Measurements from ENCODE around the gene IL4I1. TPM values are rescaled to one million over a fixed set of nuclear protein-coding genes. Genes with fewer than 3 reads are reported as not detected.

IL4I1 gene
- total and polyA plus RNA-seq, 11 donors: 0.27 to 21.6 (median 0.44) TPM; not detected in 4

DNA sequence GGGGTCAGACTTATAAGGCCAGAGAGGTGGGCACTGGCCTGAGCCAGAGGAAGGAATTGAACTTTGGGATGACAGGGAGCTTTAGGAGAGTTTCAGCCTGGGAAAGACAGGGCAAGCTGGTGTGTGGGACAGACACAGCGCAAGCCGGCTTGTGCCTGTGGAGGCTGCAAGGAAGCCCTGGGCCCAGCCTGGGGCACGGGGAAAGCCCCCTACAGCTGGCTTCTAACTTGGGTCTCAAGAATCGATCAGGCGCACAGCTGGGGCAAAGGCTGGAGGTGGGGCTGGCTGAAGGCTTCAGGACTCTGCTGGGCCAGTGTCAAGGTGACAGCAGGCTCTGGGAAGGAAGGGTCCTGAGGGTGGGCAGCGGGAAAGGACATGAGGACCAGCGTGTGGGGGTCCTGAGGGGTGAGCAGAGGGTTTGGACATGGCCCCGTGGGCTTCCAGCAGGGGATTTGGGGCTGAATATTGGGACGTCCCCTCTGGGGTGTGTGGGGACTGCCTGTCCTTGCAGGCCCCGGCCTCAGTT is 42.8 kb downstream of the IL4I1 start:
- intact Hi-C loops (cut with DNase I): loop anchor here in 4 of 10 donors (5.0 kb wide), 2 partner anchors 37 to 42 kb away; partner anchors contain the start of genes MED25 (in 3 of the 4) and FUZ (in 1 of the 4)
- DNase-seq: no peak
- Histone ChIP-seq H3K27ac (peak overlapping the region in 1 of 12 donors; percentile 36), H3K36me3 (peaks cover 0 to 48% (median 43%) of the 10 kb centered on the region in 9 donors), H3K27me3 (no peaks in the 10 kb centered on the region), H3K9me3 (peaks cover 0 to 7% (median 0%) of the 10 kb centered on the region in 12 donors), H3K4me3 (no peak overlapping the region), H3K4me1 (peaks cover 3 to 32% (median 25%) of the 10 kb centered on the region in 12 donors)
- ATAC-seq: no peak
- WGBS, 4 donors: 79 to 89% (median 86%) methylated on average over 8 to 10 of the region's 10 CpGs
- TF ChIP-seq POLR2A (IDR thresholded peaks at IDR 0.05): no peak
- TF ChIP-seq, protein P1, sequence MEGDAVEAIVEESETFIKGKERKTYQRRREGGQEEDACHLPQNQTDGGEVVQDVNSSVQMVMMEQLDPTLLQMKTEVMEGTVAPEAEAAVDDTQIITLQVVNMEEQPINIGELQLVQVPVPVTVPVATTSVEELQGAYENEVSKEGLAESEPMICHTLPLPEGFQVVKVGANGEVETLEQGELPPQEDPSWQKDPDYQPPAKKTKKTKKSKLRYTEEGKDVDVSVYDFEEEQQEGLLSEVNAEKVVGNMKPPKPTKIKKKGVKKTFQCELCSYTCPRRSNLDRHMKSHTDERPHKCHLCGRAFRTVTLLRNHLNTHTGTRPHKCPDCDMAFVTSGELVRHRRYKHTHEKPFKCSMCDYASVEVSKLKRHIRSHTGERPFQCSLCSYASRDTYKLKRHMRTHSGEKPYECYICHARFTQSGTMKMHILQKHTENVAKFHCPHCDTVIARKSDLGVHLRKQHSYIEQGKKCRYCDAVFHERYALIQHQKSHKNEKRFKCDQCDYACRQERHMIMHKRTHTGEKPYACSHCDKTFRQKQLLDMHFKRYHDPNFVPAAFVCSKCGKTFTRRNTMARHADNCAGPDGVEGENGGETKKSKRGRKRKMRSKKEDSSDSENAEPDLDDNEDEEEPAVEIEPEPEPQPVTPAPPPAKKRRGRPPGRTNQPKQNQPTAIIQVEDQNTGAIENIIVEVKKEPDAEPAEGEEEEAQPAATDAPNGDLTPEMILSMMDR (IDR thresholded peaks at IDR 0.05): no peak

DNA sequence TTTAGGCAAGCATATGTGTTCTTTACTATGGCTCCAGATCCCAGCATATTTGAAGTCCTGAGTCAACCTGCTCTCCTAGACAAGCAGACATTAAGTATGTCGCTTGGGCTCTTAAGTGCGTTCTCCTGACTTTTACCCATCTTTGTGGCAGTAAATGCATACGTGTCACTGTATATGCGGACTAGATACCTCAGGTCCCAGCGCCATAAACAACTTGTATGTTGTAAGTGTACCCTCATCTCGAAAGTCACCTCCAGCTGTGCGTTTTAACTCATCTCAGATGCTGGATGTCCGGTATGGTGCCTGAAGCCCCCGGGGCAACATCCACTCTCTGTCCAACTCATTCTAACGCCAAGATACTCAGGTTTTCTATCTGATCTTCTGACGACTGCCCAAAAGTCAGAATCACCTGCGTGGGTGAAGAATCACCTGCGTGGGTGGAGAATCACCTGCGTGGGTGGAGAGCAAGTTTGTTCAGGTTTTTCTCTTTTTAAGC is 44.0 kb downstream of the IL4I1 start:
- Histone ChIP-seq H3K4me3 (peak overlapping the region in 9 of 12 donors; percentile 60 to 99 (median 80)), H3K27ac (peak overlapping the region in 1 of 12 donors; percentile 100), H3K27me3 (no peaks in the 10 kb centered on the region), H3K4me1 (peaks cover 3 to 42% (median 25%) of the 10 kb centered on the region in 12 donors), H3K36me3 (peaks cover 0 to 35% (median 31%) of the 10 kb centered on the region in 9 donors), H3K9me3 (peaks cover 0 to 9% (median 0%) of the 10 kb centered on the region in 12 donors)
- intact Hi-C loops (cut with DNase I): loop anchor here in 4 of 10 donors (5.0 kb wide), 2 partner anchors 35 to 40 kb away; partner anchors contain the start of genes MED25 (in 3 of the 4) and FUZ (in 1 of the 4)
- no peak for TF ChIP-seq POLR2A (IDR thresholded peaks at IDR 0.05)
- TF ChIP-seq, protein P1 (IDR thresholded peaks at IDR 0.05): no peak
- DNase-seq (no peak), ATAC-seq (no peak)
- 75 to 80% (median 76%) methylated on average over 14 of the region's 14 CpGs for WGBS, 4 donors

DNA sequence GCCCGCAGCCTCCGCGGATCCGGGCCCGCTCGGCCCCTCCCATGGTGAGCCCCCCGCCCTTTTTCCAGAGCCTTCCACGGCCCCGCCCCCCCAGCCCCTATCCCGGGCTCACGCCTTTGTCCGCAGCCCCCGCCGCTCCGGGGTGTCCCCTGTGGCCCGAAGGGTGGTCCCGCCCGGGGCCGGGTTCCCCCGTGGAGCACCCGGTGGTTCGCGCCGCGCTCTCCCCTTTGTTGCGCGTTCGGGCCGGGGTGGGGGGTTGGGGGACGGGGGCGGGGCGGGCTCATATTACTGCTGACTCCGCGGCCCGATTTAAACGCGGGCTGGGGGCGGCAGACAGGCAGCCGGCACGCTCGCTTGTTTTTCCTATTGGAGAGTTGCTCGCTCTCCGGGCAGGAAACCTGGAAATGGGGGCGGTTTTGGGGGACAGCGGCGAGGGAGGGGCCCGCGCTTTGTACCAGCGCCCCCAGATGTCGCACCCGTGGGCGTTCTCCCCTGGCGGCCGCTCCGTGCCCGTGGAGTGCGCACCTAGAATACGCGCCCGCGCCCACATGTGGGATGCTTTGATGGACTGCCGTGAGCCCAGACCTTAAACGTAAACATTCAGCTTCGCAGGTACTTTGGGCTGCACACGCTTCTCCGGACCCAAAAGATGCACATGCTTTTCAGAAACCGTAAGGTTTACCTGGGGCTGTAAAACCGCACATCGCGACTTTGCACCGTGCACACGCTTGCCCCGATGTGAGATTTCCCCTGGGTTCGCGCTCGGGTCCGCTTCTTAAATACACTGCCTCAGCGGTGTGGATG is 45.0 kb downstream of the IL4I1 start:
- peak in 1 of 5 donors; percentile 58 for DNase-seq
- Histone ChIP-seq H3K4me3 (peak overlapping the region; percentile 60 to 99 (median 76)), H3K36me3 (peaks cover 0 to 25% (median 20%) of the 10 kb centered on the region in 9 donors), H3K27me3 (no peaks in the 10 kb centered on the region), H3K27ac (peak overlapping the region; percentile 93 to 100 (median 99)), H3K9me3 (peaks cover 0 to 9% (median 0%) of the 10 kb centered on the region in 12 donors), H3K4me1 (peaks cover 3 to 42% (median 25%) of the 10 kb centered on the region in 12 donors)
- TF ChIP-seq, protein P1 (IDR thresholded peaks at IDR 0.05): peak in 1 of 12 donors; percentile 6
- TF ChIP-seq POLR2A (IDR thresholded peaks at IDR 0.05): no peak
- no peak for ATAC-seq
- 2 to 10% (median 5%) methylated on average over 17 to 78 of the region's 78 CpGs for WGBS, 4 donors
- intact Hi-C loops (cut with DNase I): loop anchor here in 6 of 10 donors (2.0 to 5.0 kb wide), 4 partner anchors 15 to 39 kb away; partner anchors contain the start of genes MED25 (in 4 of the 6), FUZ (in 1 of the 6) and PNKP (in 1 of the 6)
